CD14-positive monocyte (primary cell): ENCODE data around the gene BIN1. TPM values are rescaled to one million over a fixed set of nuclear protein-coding genes. Genes with fewer than 3 reads are reported as not detected.

Source experiments
- DNase-seq, 3 donors: peaks; one replicate each; pipeline ENCODE4 v3.0.0-alpha.2; 2011 to 2022
- H2AFZ ChIP-seq: 2 replicates; pipeline ENCODE4 v1.6.0; 2012; ENCODE audit warnings: mild to moderate bottlenecking, low read depth, low read length, inconsistent platforms; ENCODE audit not compliant: insufficient read depth, poor library complexity, severe bottlenecking
- H3K27ac ChIP-seq, 2 donors: 1 replicate in 1 of 2; 2 replicates in 1 of 2; pipeline ENCODE4 v1.5.1; 2012 to 2013; ENCODE audit warnings: low read length in 2 of 2, control low read depth in 1 of 2, inconsistent platforms in 1 of 2, low read depth in 1 of 2, mild to moderate bottlenecking in 1 of 2
- H3K27me3 ChIP-seq, 2 donors: one replicate each; pipeline versions ENCODE4 v1.6.0 to v1.6.1; 2011 to 2013; ENCODE audit warnings: low read length in 2 of 2; ENCODE audit not compliant: control insufficient read depth in 2 of 2, insufficient read depth in 2 of 2
- H3K36me3 ChIP-seq, 2 donors: replicated peaks in 1 of 2; 1 replicate in 1 of 2; 2 replicates in 1 of 2; pipeline versions ENCODE4 v1.5.1 to v1.6.1; 2012 to 2013; ENCODE audit warnings: low read length in 2 of 2, control low read depth in 1 of 2, inconsistent platforms in 1 of 2, mild to moderate bottlenecking in 1 of 2; ENCODE audit not compliant: insufficient read depth in 2 of 2, control insufficient read depth in 1 of 2
- H3K4me1 ChIP-seq, 2 donors: 1 replicate in 1 of 2; 2 replicates in 1 of 2; pipeline versions ENCODE4 v1.5.1 to v1.6.1; 2012 to 2013; ENCODE audit warnings: low read length in 2 of 2, control low read depth in 1 of 2, inconsistent platforms in 1 of 2, mild to moderate bottlenecking in 1 of 2, moderate library complexity in 1 of 2; ENCODE audit not compliant: insufficient read depth in 2 of 2, control insufficient read depth in 1 of 2
- H3K4me2 ChIP-seq: replicated peaks from 2 replicates; pipeline ENCODE3; 2012; ENCODE audit warnings: low read length, moderate library complexity, mild to moderate bottlenecking; ENCODE audit not compliant: poor library complexity, severe bottlenecking; ENCODE audit errors: extremely low read depth
- H3K4me3 ChIP-seq, 3 experiments: fragments of 200-600 bp in 1 of 3; sonication (generic) in 1 of 3; replicated peaks in 1 of 3; 1 replicate in 2 of 3; 2 replicates in 1 of 3; pipeline ENCODE4 v1.5.1; 2011 to 2013; ENCODE audit warnings: low read length in 3 of 3, mild to moderate bottlenecking in 3 of 3, control low read depth in 2 of 3, low read depth in 2 of 3, inconsistent platforms in 1 of 3, moderate library complexity in 1 of 3
- H3K79me2 ChIP-seq: 2 replicates; pipeline ENCODE4 v1.6.0; 2012; ENCODE audit warnings: mild to moderate bottlenecking, control low read depth, inconsistent platforms, low read length, moderate library complexity; ENCODE audit not compliant: insufficient read depth
- H3K9ac ChIP-seq: 2 replicates; pipeline ENCODE4 v1.6.0; 2017; ENCODE audit warnings: low read length, mild to moderate bottlenecking; ENCODE audit not compliant: insufficient read depth, poor library complexity, severe bottlenecking
- H3K9me3 ChIP-seq, 2 donors: replicated peaks in 1 of 2; 1 replicate in 1 of 2; 2 replicates in 1 of 2; pipeline versions ENCODE4 v1.5.1 to v1.6.1; 2012 to 2013; ENCODE audit warnings: low read length in 2 of 2, control low read depth in 1 of 2; ENCODE audit not compliant: control insufficient read depth in 1 of 2, insufficient read depth in 1 of 2
- H4K20me1 ChIP-seq: 2 replicates; pipeline ENCODE4 v1.6.0; 2012; ENCODE audit warnings: mild to moderate bottlenecking, low read length, control low read depth, moderate library complexity; ENCODE audit not compliant: insufficient read depth
- H3K27ac Mint-ChIP-seq, 7 donors: one replicate each; pipeline ENCODE4 v1.8.0; 2020; ENCODE audit warnings: mild to moderate bottlenecking in 7 of 7, mixed read lengths in 7 of 7, moderate library complexity in 6 of 7, inconsistent platforms in 2 of 7
- H3K27me3 Mint-ChIP-seq, 3 donors: one replicate each; pipeline ENCODE4 v1.8.0; 2021 to 2022; ENCODE audit warnings: low read depth in 3 of 3, mild to moderate bottlenecking in 3 of 3, mixed read lengths in 3 of 3, moderate library complexity in 3 of 3, inconsistent platforms in 1 of 3
- H3K36me3 Mint-ChIP-seq, 2 donors: one replicate each; pipeline ENCODE4 v1.8.0; 2020; ENCODE audit warnings: mixed read lengths in 2 of 2, inconsistent platforms in 1 of 2, mild to moderate bottlenecking in 1 of 2
- H3K4me1 Mint-ChIP-seq: one replicate; pipeline ENCODE4 v1.8.0; 2020; ENCODE audit warnings: mild to moderate bottlenecking, mixed read lengths
- H3K4me3 Mint-ChIP-seq, 2 donors: one replicate each; pipeline ENCODE4 v1.8.0; 2020; ENCODE audit warnings: mild to moderate bottlenecking in 2 of 2, mixed read lengths in 2 of 2, moderate library complexity in 1 of 2
- H3K9me3 Mint-ChIP-seq, 7 donors: one replicate each; pipeline ENCODE4 v1.8.0; 2020 to 2022; ENCODE audit warnings: mixed read lengths in 7 of 7, mild to moderate bottlenecking in 6 of 7, moderate library complexity in 6 of 7, inconsistent platforms in 2 of 7
- CTCF ChIP-seq: fragments of 200-600 bp; IDR thresholded peaks from one replicate; pipeline ENCODE4 v1.8.0; 2022; ENCODE audit warnings: antibody characterized with exemption, mild to moderate bottlenecking
- WGBS: methylation state at CpG from one replicate; pipeline ENCODE4 v1.1.5; 2013; ENCODE audit warnings: missing lambda C conversion rate; ENCODE audit not compliant: insufficient coverage; 5-methylcytosine and 5-hydroxymethylcytosine counted together
- intact Hi-C, 2 donors: fragments of 100-400 bp; cut with micrococcal nuclease; formaldehyde crosslinking; loops; one replicate each; pipeline versions ENCODE4 v1.15.0 to v1.15.1; 2023
- polyA plus RNA-seq, 3 donors: library from polyadenylated mRNA; depleted of rRNA in 1 of 3; unstranded in 2 of 3; stranded (reverse) in 1 of 3; fragments of 300-500 nt in 2 of 3; fragments of >200 nt in 1 of 3; fragmentation: Illumina TruSeq in 2 of 3; gene quantifications; 1 replicate in 2 of 3; 2 replicates in 1 of 3; pipeline ENCODE4 v1.2.3, GENCODE V29; 2012 to 2021

The BIN1 gene
- polyA plus RNA-seq, 3 donors, result 3.4 to 7.5 (median 4.1) TPM

GRCh38 chr2:127012215-127012614 lies 94.7 kb downstream of the BIN1 start:
- Mint-ChIP-seq H3K27ac (no peak overlapping the region), H3K27me3 (peaks cover 6 to 13% (median 9%) of the 10 kb centered on the region in 3 donors), H3K4me3 (no peak overlapping the region), H3K4me1 (peaks cover 17% of the 10 kb centered on the region), H3K9me3 (peaks cover 0 to 3% (median 0%) of the 10 kb centered on the region in 7 donors), H3K36me3 (no peaks in the 10 kb centered on the region)
- Histone ChIP-seq H2AFZ (no peak overlapping the region), H3K4me3 (no peak overlapping the region), H3K27ac (no peak overlapping the region), H3K4me1 (peaks cover 16 to 18% of the 10 kb centered on the region in 2 donors), H3K4me2 (no peak overlapping the region), H3K79me2 (no peaks in the 10 kb centered on the region), H3K27me3 (peaks cover 0 to 4% of the 10 kb centered on the region in 2 donors), H3K36me3 (no peaks in the 10 kb centered on the region), H3K9me3 (no peaks in the 10 kb centered on the region), H4K20me1 (no peaks in the 10 kb centered on the region), H3K9ac (no peak overlapping the region)
- 95% methylated on average over 2 of the region's 2 CpGs for WGBS
- intact Hi-C loops, result no loop called here
- DNase-seq, result no peak
- TF ChIP-seq CTCF, result no peak

- Mint-ChIP-seq H3K9me3 (peaks cover 0 to 3% (median 0%) of the 10 kb centered on the region in 7 donors), H3K36me3 (no peaks in the 10 kb centered on the region), H3K27ac (no peak overlapping the region), H3K27me3 (peaks cover 6 to 13% (median 10%) of the 10 kb centered on the region in 3 donors), H3K4me1 (peaks cover 17% of the 10 kb centered on the region), H3K4me3 (no peak overlapping the region)
- no peak for DNase-seq
- Histone ChIP-seq H2AFZ (no peak overlapping the region), H3K9ac (no peak overlapping the region), H4K20me1 (no peaks in the 10 kb centered on the region), H3K4me2 (no peak overlapping the region), H3K4me3 (no peak overlapping the region), H3K79me2 (no peaks in the 10 kb centered on the region), H3K27me3 (peaks cover 0 to 4% of the 10 kb centered on the region in 2 donors), H3K27ac (no peak overlapping the region), H3K9me3 (no peaks in the 10 kb centered on the region), H3K36me3 (no peaks in the 10 kb centered on the region), H3K4me1 (peaks cover 16 to 18% of the 10 kb centered on the region in 2 donors)
- intact Hi-C loops, result no loop called here
- WGBS, result 100% methylated on average over 2 of the region's 8 CpGs
- TF ChIP-seq CTCF, result no peak
These were observed 95.2 kb downstream of the BIN1 start for GRCh38 chr2:127011796-127012195.
